Fibroblast of villous mesenchyme (primary cell): Measurements from ENCODE around the gene HUNK. TPM values are rescaled to one million over a fixed set of nuclear protein-coding genes. Genes with fewer than 3 reads are reported as not detected.

Source experiments
- DNase-seq: peaks from one replicate; pipeline ENCODE4 v3.0.0-alpha.2; 2010; ENCODE audit warnings: low read depth
- H3K4me3 ChIP-seq: 2 replicates; pipeline ENCODE4 v1.5.1; 2011; ENCODE audit warnings: low read depth, mild to moderate bottlenecking, low read length
- total RNA-seq: library from RNA; depleted of rRNA; stranded (reverse); fragments of >200 nt; gene quantifications from 2 replicates; pipeline ENCODE4 v1.2.3, GENCODE V29; 2012
- TF ChIP-seq, protein P1 (sequence below): IDR thresholded peaks from 2 replicates; pipeline ENCODE4 v1.5.1; 2012; ENCODE audit warnings: low read depth, mild to moderate bottlenecking, low read length; ENCODE audit not compliant: insufficient read depth

The HUNK gene
- total RNA-seq, 1 donor = 1.3 TPM

GRCh38 chr21:31901315-31901714 is 28.5 kb downstream of the HUNK start:
- DNase-seq = no peak
- TF ChIP-seq, protein P1, sequence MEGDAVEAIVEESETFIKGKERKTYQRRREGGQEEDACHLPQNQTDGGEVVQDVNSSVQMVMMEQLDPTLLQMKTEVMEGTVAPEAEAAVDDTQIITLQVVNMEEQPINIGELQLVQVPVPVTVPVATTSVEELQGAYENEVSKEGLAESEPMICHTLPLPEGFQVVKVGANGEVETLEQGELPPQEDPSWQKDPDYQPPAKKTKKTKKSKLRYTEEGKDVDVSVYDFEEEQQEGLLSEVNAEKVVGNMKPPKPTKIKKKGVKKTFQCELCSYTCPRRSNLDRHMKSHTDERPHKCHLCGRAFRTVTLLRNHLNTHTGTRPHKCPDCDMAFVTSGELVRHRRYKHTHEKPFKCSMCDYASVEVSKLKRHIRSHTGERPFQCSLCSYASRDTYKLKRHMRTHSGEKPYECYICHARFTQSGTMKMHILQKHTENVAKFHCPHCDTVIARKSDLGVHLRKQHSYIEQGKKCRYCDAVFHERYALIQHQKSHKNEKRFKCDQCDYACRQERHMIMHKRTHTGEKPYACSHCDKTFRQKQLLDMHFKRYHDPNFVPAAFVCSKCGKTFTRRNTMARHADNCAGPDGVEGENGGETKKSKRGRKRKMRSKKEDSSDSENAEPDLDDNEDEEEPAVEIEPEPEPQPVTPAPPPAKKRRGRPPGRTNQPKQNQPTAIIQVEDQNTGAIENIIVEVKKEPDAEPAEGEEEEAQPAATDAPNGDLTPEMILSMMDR = no peak
- H3K4me3 ChIP-seq = no peak overlapping the region

- no peak for DNase-seq
- H3K4me3 ChIP-seq = no peak overlapping the region
- TF ChIP-seq, protein P1 = no peak
Measured at GRCh38 chr21:31902438-31902837, 29.6 kb downstream of the HUNK start.

GRCh38 chr21:31903896-31904295 is 31.1 kb downstream of the HUNK start:
- H3K4me3 ChIP-seq = no peak overlapping the region
- no peak for DNase-seq
- TF ChIP-seq, protein P1 = no peak

GRCh38 chr21:31905503-31906451 is 33.0 kb downstream of the HUNK start:
- H3K4me3 ChIP-seq = no peak overlapping the region
- no peak for DNase-seq
- TF ChIP-seq, protein P1 = no peak

DNA sequence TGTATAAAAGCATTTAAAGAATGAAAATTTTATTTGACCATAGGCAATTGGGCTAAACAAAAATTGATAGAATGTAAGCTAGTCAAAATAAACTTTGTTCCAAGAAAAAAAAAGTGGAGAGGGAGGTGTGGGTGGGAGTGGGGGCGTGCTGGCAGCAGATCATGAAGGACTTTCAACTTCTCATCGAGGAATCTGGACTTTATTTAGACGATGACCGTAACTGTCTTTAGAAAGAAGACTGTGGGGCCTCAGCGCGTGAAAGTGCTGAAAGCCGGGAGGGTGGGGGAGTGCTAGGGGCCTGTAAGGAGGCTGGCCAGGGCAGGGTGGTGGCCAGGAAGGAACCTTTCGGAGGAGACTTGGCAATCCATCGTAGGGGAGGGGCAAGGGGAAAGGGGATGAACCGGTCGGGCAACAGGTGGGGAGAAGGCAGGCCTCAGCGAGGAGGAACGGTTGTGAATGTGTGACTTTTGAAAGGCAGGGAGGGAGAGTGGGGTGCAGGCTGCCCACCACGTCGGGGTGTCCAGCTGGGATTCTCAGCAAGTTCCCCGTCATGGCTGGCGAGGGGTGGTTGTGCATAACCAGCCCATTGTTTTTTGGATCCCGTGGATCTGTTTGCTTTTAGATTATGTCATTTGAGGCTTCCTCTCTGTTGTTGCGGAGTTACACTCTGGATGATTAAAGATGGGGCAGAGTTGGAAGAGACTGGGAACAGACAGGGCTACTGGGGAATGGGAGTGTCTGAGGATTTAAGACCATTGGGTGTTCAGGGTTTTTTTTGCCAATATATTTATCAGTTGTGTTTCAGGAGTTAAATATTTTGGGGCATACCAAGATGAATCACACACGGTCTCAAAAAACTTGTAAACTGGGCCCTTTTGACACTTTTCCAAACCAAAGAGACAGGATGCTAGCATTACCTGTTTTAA is 35.5 kb downstream of the HUNK start:
- no peak overlapping the region for H3K4me3 ChIP-seq
- TF ChIP-seq, protein P1 = no peak
- peak; percentile 44 for DNase-seq

GRCh38 chr21:31909153-31910073 is 36.6 kb downstream of the HUNK start:
- TF ChIP-seq, protein P1 = no peak
- no peak overlapping the region for H3K4me3 ChIP-seq
- no peak for DNase-seq
